ENCODE results near the gene ARHGAP5. TPM values are rescaled to one million over a fixed set of nuclear protein-coding genes. Genes with fewer than 3 reads are reported as not detected.
"Not testable (repeated sequence)": the region's sequence is repeated elsewhere in the genome, so short reads cannot be mapped to it uniquely, and the experiment has no call there.

The ARHGAP5 gene
- total and polyA plus RNA-seq, 4 donors = 12.3 to 220 (median 41.2) TPM

GRCh38 chr14:32129124-32129523 lies 52.0 kb downstream of the ARHGAP5 start:
- Histone ChIP-seq H3K4me3 (no peak overlapping the region), H3K27ac (ENCODE audit: low read depth in 1 of 2, low read length in 1 of 2) (peak overlapping the region in 1 of 2 donors; percentile 36), H3K9me3 (ENCODE audit: control insufficient read depth in 4 of 4, insufficient read depth in 3 of 4, low read length in 3 of 4) (peaks cover 0 to 3% (median under 1%) of the 10 kb centered on the region in 4 donors), H3K9ac (ENCODE audit: insufficient read depth in 1 of 2, low read length in 2 of 2) (no peak overlapping the region), H3K27me3 (ENCODE audit: control insufficient read depth in 3 of 3, insufficient read depth in 3 of 3, low read length in 2 of 3) (no peaks in the 10 kb centered on the region), H3K36me3 (ENCODE audit: control insufficient read depth in 4 of 4, insufficient read depth in 4 of 4, low read length in 4 of 4) (peaks cover 0 to 13% (median 1%) of the 10 kb centered on the region in 4 donors), H3K4me1 (ENCODE audit: control insufficient read depth in 5 of 5, insufficient read depth in 5 of 5, low read length in 5 of 5) (peaks cover 0 to 11% (median 0%) of the 10 kb centered on the region in 5 donors)
- ATAC-seq (ENCODE audit: insufficient read depth, low FRiP score) = no peak
- no peak for TF ChIP-seq CTCF (IDR thresholded peaks at IDR 0.05; ENCODE audit: control extremely low read depth, extremely low read depth)
- DNase-seq = no peak
- 63 to 82% methylated on average over 2 of the region's 2 CpGs for WGBS, 2 donors

DNA sequence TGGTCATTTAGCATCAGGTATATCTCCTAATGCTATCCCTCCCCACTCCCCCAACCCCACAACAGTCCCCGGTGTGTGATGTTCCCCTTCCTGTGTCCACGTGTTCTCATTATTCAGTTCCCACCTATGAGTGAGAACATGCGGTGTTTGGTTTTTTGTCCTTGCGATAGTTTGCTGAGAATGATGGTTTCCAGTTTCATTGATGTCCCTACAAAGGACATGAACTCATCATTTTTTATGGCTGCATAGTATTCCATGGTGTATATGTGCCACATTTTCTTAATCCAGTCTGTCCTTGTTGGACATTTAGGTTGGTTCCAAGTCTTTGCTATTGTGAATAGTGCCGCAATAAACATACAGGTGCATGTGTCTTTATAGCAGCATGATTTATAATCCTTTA lies 54.6 kb downstream of the ARHGAP5 start:
- H3K9ac ChIP-seq (ENCODE audit: insufficient read depth in 1 of 2, low read length in 2 of 2); H3K27me3 ChIP-seq (ENCODE audit: control insufficient read depth in 3 of 3, insufficient read depth in 3 of 3, low read length in 2 of 3); H3K4me1 ChIP-seq (ENCODE audit: control insufficient read depth in 5 of 5, insufficient read depth in 5 of 5, low read length in 5 of 5); H3K27ac ChIP-seq (ENCODE audit: low read depth in 1 of 2, low read length in 1 of 2); H3K36me3 ChIP-seq (ENCODE audit: control insufficient read depth in 4 of 4, insufficient read depth in 4 of 4, low read length in 4 of 4); ATAC-seq (ENCODE audit: insufficient read depth, low FRiP score); H3K9me3 ChIP-seq (ENCODE audit: control insufficient read depth in 4 of 4, insufficient read depth in 3 of 4, low read length in 3 of 4); H3K4me3 ChIP-seq; DNase-seq: not testable (repeated sequence)
- WGBS, 2 donors = 95 to 99% methylated on average over 4 to 5 of the region's 5 CpGs

DNA sequence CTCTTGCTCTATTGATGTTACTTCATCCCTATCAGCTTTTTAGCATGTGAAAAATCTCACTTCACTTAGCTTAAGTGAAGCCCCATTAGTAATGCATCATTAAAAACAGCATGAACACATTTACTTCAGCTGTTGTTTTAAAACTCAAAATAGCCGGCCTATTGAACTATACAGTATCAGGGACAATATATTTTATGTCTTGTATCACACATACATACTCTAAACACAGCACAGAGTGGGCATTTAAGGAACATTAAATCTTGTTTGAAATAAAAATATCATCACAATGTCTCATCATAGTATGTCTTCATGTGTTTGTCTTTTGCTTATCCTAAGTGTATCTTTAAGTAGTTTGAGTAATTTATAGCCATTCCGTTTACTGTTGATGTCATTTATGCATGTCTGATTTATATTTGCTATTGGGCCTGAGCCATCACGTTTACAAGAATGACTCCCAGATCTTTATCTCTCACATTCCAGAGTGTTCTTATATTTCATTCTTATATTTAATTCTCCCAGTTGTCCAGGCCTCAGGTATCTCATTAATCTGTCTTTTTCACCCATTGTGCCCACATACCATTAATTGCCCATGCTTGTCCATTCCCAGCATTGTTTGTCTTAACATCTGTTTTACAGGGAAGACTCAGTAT lies 57.5 kb downstream of the ARHGAP5 start:
- peaks cover 0 to 11% (median 8%) of the 10 kb centered on the region in 4 donors for H3K36me3 ChIP-seq (ENCODE audit: control insufficient read depth in 4 of 4, insufficient read depth in 4 of 4, low read length in 4 of 4)
- DNase-seq (no peak), ATAC-seq (ENCODE audit: insufficient read depth, low FRiP score) (no peak)
- H3K4me3 ChIP-seq = no peak overlapping the region
- no peak overlapping the region for H3K9ac ChIP-seq (ENCODE audit: insufficient read depth in 1 of 2, low read length in 2 of 2)
- H3K27ac ChIP-seq (ENCODE audit: low read depth in 1 of 2, low read length in 1 of 2) = no peak overlapping the region
- no peak for TF ChIP-seq CTCF (IDR thresholded peaks at IDR 0.05; ENCODE audit: control extremely low read depth, extremely low read depth)
- no peaks in the 10 kb centered on the region for H3K27me3 ChIP-seq (ENCODE audit: control insufficient read depth in 3 of 3, insufficient read depth in 3 of 3, low read length in 2 of 3)
- peaks cover 0 to 4% (median 2%) of the 10 kb centered on the region in 4 donors for H3K9me3 ChIP-seq (ENCODE audit: control insufficient read depth in 4 of 4, insufficient read depth in 3 of 4, low read length in 3 of 4)
- H3K4me1 ChIP-seq (ENCODE audit: control insufficient read depth in 5 of 5, insufficient read depth in 5 of 5, low read length in 5 of 5) = peaks cover 0 to 8% (median 0%) of the 10 kb centered on the region in 5 donors
- WGBS, 2 donors = 61 to 73% methylated on average over 3 of the region's 3 CpGs

- 81 to 84% methylated on average over 2 of the region's 2 CpGs for WGBS, 2 donors
- TF ChIP-seq CTCF (IDR thresholded peaks at IDR 0.05; ENCODE audit: control extremely low read depth, extremely low read depth) = no peak
- Histone ChIP-seq H3K27ac (ENCODE audit: low read depth in 1 of 2, low read length in 1 of 2) (no peak overlapping the region), H3K4me3 (no peak overlapping the region), H3K27me3 (ENCODE audit: control insufficient read depth in 3 of 3, insufficient read depth in 3 of 3, low read length in 2 of 3) (no peaks in the 10 kb centered on the region), H3K9me3 (ENCODE audit: control insufficient read depth in 4 of 4, insufficient read depth in 3 of 4, low read length in 3 of 4) (peaks cover 0 to 4% (median 2%) of the 10 kb centered on the region in 4 donors), H3K36me3 (ENCODE audit: control insufficient read depth in 4 of 4, insufficient read depth in 4 of 4, low read length in 4 of 4) (peaks cover 0 to 16% (median 8%) of the 10 kb centered on the region in 4 donors), H3K9ac (ENCODE audit: insufficient read depth in 1 of 2, low read length in 2 of 2) (no peak overlapping the region), H3K4me1 (ENCODE audit: control insufficient read depth in 5 of 5, insufficient read depth in 5 of 5, low read length in 5 of 5) (peaks cover 0 to 4% (median 0%) of the 10 kb centered on the region in 5 donors)
- ATAC-seq (ENCODE audit: insufficient read depth, low FRiP score) = no peak
- DNase-seq = peak in 1 of 3 donors; percentile 10
These were observed 59.1 kb downstream of the ARHGAP5 start for GRCh38 chr14:32136027-32136825.

Data from lung (tissue), 12 donors.